H9 (cell line): ENCODE results near the gene PHLDA1. TPM values are rescaled to one million over a fixed set of nuclear protein-coding genes. Genes with fewer than 3 reads are reported as not detected.

ENCODE experiments used
- DNase-seq: peaks from one replicate; pipeline ENCODE4 v3.0.0-alpha.2; 2017
- H2AFZ ChIP-seq: one replicate; pipeline ENCODE4 v1.6.1; 2013; ENCODE audit warnings: mild to moderate bottlenecking, low read length, control low read depth, moderate library complexity
- H2AK5ac ChIP-seq: 2 replicates; pipeline ENCODE4 v1.6.1; 2013; ENCODE audit warnings: low read length, control low read depth, mixed read lengths; ENCODE audit not compliant: insufficient read length
- H2BK120ac ChIP-seq: one replicate; pipeline ENCODE4 v1.6.1; 2013; ENCODE audit warnings: low read depth, mild to moderate bottlenecking, low read length, control low read depth, inconsistent platforms; ENCODE audit not compliant: poor library complexity, severe bottlenecking
- H2BK12ac ChIP-seq: 2 replicates; pipeline ENCODE4 v1.6.1; 2013; ENCODE audit warnings: low read length, control low read depth, mixed read lengths, low read depth; ENCODE audit not compliant: insufficient read length
- H2BK15ac ChIP-seq: 2 replicates; pipeline ENCODE4 v1.6.1; 2013; ENCODE audit warnings: low read depth, low read length, control low read depth
- H2BK20ac ChIP-seq: one replicate; pipeline ENCODE4 v1.6.1; 2013; ENCODE audit warnings: low read depth, mild to moderate bottlenecking, low read length, control low read depth, inconsistent platforms; ENCODE audit not compliant: poor library complexity, severe bottlenecking
- H2BK5ac ChIP-seq: 2 replicates; pipeline ENCODE4 v1.6.1; 2013; ENCODE audit warnings: low read length, control low read depth, mixed read lengths; ENCODE audit not compliant: insufficient read length
- H3K14ac ChIP-seq: 2 replicates; pipeline ENCODE4 v1.6.1; 2013; ENCODE audit warnings: low read length, control low read depth; ENCODE audit not compliant: insufficient read depth
- H3K18ac ChIP-seq: 2 replicates; pipeline ENCODE4 v1.6.1; 2013; ENCODE audit warnings: low read depth, mild to moderate bottlenecking, mixed read lengths, low read length, control low read depth; ENCODE audit not compliant: insufficient read length
- H3K23ac ChIP-seq: 2 replicates; pipeline ENCODE4 v1.6.1; 2013; ENCODE audit warnings: low read length, control low read depth, mixed read lengths, low read depth; ENCODE audit not compliant: insufficient read length
- H3K23me2 ChIP-seq: 2 replicates; pipeline ENCODE4 v1.6.1; 2013; ENCODE audit warnings: low read depth, mild to moderate bottlenecking, mixed read lengths, low read length, control low read depth; ENCODE audit not compliant: insufficient read length, poor library complexity, severe bottlenecking
- H3K27ac ChIP-seq: 2 replicates; pipeline ENCODE4 v1.5.1; 2013; ENCODE audit warnings: low read length, control low read depth, mixed read lengths, low read depth; ENCODE audit not compliant: insufficient read length
- H3K27me3 ChIP-seq: 2 replicates; pipeline ENCODE4 v1.6.1; 2013; ENCODE audit warnings: low read length, control low read depth, inconsistent platforms; ENCODE audit not compliant: insufficient read depth
- H3K4ac ChIP-seq: 2 replicates; pipeline ENCODE4 v1.6.1; 2013; ENCODE audit warnings: low read depth, mild to moderate bottlenecking, control low read depth, inconsistent platforms, low read length, moderate library complexity
- H3K4me1 ChIP-seq: 2 replicates; pipeline ENCODE4 v1.6.1; 2013; ENCODE audit warnings: low read length, control low read depth, inconsistent platforms; ENCODE audit not compliant: insufficient read depth
- H3K4me2 ChIP-seq: 2 replicates; pipeline ENCODE4 v1.6.1; 2013; ENCODE audit warnings: low read length, control low read depth, mixed read lengths; ENCODE audit not compliant: insufficient read length, insufficient read depth
- H3K56ac ChIP-seq: 2 replicates; pipeline ENCODE4 v1.6.1; 2013; ENCODE audit warnings: low read depth, mild to moderate bottlenecking, mixed read lengths, low read length, control low read depth; ENCODE audit not compliant: insufficient read length
- H3K79me1 ChIP-seq: 2 replicates; pipeline ENCODE4 v1.6.1; 2013; ENCODE audit warnings: low read depth, mild to moderate bottlenecking, moderate library complexity, low read length, control low read depth, inconsistent platforms; ENCODE audit not compliant: insufficient read depth, poor library complexity, severe bottlenecking
- H3K79me2 ChIP-seq: 2 replicates; pipeline ENCODE4 v1.6.1; 2013; ENCODE audit warnings: low read length, control low read depth, inconsistent platforms; ENCODE audit not compliant: insufficient read depth
- H3K9ac ChIP-seq: 2 replicates; pipeline ENCODE4 v1.6.1; 2013; ENCODE audit warnings: low read length, control low read depth, mixed read lengths; ENCODE audit not compliant: insufficient read length; ENCODE audit errors: extremely low read depth
- H3K9me3 ChIP-seq: one replicate; pipeline ENCODE4 v1.6.1; 2013; ENCODE audit warnings: low read depth, low read length, inconsistent platforms; ENCODE audit not compliant: control insufficient read depth
- H3T11ph ChIP-seq: one replicate; pipeline ENCODE4 v1.6.1; 2013; ENCODE audit warnings: mild to moderate bottlenecking, low read length, control low read depth, inconsistent platforms
- H4K20me1 ChIP-seq: one replicate; pipeline ENCODE4 v1.6.1; 2013; ENCODE audit not compliant: control insufficient read depth, insufficient read length, insufficient read depth
- H4K5ac ChIP-seq: 2 replicates; pipeline ENCODE4 v1.6.1; 2013; ENCODE audit warnings: low read depth, mild to moderate bottlenecking, mixed read lengths, low read length, control low read depth; ENCODE audit not compliant: insufficient read length
- H4K8ac ChIP-seq: replicated peaks from 2 replicates; pipeline ENCODE4 v1.6.1; 2013; ENCODE audit warnings: low read length, control low read depth, mixed read lengths, low read depth; ENCODE audit not compliant: insufficient read length
- H4K91ac ChIP-seq: 2 replicates; pipeline ENCODE4 v1.6.1; 2013; ENCODE audit warnings: low read depth, mild to moderate bottlenecking, moderate library complexity, mixed read lengths, low read length, control low read depth; ENCODE audit not compliant: insufficient read length
- H3K27ac Mint-ChIP-seq, 3 experiments: 2 replicates in 2 of 3; 3 replicates in 1 of 3; pipeline ENCODE4 v1.8.0; 2020 to 2021; ENCODE audit warnings: mixed read lengths in 3 of 3, mild to moderate bottlenecking in 1 of 3, moderate library complexity in 1 of 3
- H3K27me3 Mint-ChIP-seq: 2 replicates; pipeline ENCODE4 v1.8.0; 2021; ENCODE audit warnings: low read depth, mild to moderate bottlenecking, moderate library complexity, mixed read lengths
- H3K36me3 Mint-ChIP-seq, 3 experiments: 2 replicates in 2 of 3; 3 replicates in 1 of 3; pipeline ENCODE4 v1.8.0; 2020 to 2021; ENCODE audit warnings: low read depth in 3 of 3, mixed read lengths in 3 of 3; ENCODE audit not compliant: insufficient read depth in 1 of 3
- H3K4me1 Mint-ChIP-seq, 2 experiments: 2 replicates each; pipeline ENCODE4 v1.8.0; 2020; ENCODE audit warnings: mixed read lengths in 2 of 2
- H3K4me3 Mint-ChIP-seq, 2 experiments: 2 replicates in 1 of 2; 3 replicates in 1 of 2; pipeline ENCODE4 v1.8.0; 2020 to 2021; ENCODE audit warnings: mild to moderate bottlenecking in 2 of 2, mixed read lengths in 2 of 2, moderate library complexity in 1 of 2
- H3K9me3 Mint-ChIP-seq, 2 experiments: 2 replicates in 1 of 2; 3 replicates in 1 of 2; pipeline ENCODE4 v1.8.0; 2020; ENCODE audit warnings: mild to moderate bottlenecking in 2 of 2, mixed read lengths in 2 of 2, moderate library complexity in 1 of 2
- CTCF ChIP-seq: fragments of 200-600 bp; sonication (generic); conservative IDR thresholded peaks from 3 replicates; pipeline ENCODE4 v1.8.0; 2021; ENCODE audit warnings: antibody characterized with exemption, mild to moderate bottlenecking
- WGBS: extraction: QIAGEN DNeasy Blood & Tissue Kit; methylation state at CpG from one replicate; pipeline ENCODE4 v1.1.7; 2013; ENCODE audit warnings: missing lambda C conversion rate, low lambda C conversion rate, mixed read lengths; ENCODE audit not compliant: insufficient read length; ENCODE audit errors: extremely low coverage; 5-methylcytosine and 5-hydroxymethylcytosine counted together
- total RNA-seq: library from RNA; stranded (reverse); gene quantifications from 2 replicates; pipeline ENCODE4 v1.2.1, GENCODE V29; 2021

Gene PHLDA1
- total RNA-seq, 1 experiment from 2014 or later, result 106 TPM

GRCh38 chr12:76075448-76075847 is 43.9 kb upstream of the PHLDA1 start:
- Histone ChIP-seq H3K27me3 (no peaks in the 10 kb centered on the region), H3K79me2 (peaks cover 77% of the 10 kb centered on the region), H3K18ac (no peak overlapping the region), H3K23me2 (no peaks in the 10 kb centered on the region), H2BK20ac (no peak overlapping the region), H3K4me2 (no peak overlapping the region), H3K23ac (no peak overlapping the region), H4K5ac (no peak overlapping the region), H3T11ph (no peak overlapping the region), H2AFZ (no peak overlapping the region), H4K20me1 (no peaks in the 10 kb centered on the region), H3K9me3 (no peaks in the 10 kb centered on the region), H3K79me1 (peaks cover 2% of the 10 kb centered on the region), H4K91ac (no peak overlapping the region), H3K14ac (no peak overlapping the region), H2BK15ac (no peak overlapping the region), H3K27ac (no peak overlapping the region), H3K4ac (no peak overlapping the region), H2BK12ac (no peak overlapping the region), H3K4me1 (peaks cover 3% of the 10 kb centered on the region; the same call in 1 of the 2 replicates), H2BK120ac (no peak overlapping the region), H2BK5ac (no peak overlapping the region), H3K9ac (no peak overlapping the region), H2AK5ac (no peak overlapping the region), H4K8ac (no peak overlapping the region), H3K56ac (no peak overlapping the region)
- no peak for TF ChIP-seq CTCF
- WGBS, result no CpG with 5 or more reads among the region's 1 CpG
- Mint-ChIP-seq H3K9me3 (no peaks in the 10 kb centered on the region), H3K36me3 (peaks cover 18 to 48% (median 44%) of the 10 kb centered on the region in 3 experiments), H3K4me3 (no peak overlapping the region), H3K27me3 (no peaks in the 10 kb centered on the region), H3K27ac (peak overlapping the region in 2 of 3 experiments; percentile 76 to 83; a peak in 2 of 7 replicates), H3K4me1 (peaks cover 64 to 71% of the 10 kb centered on the region in 2 experiments)
- DNase-seq, result no peak
